ENCODE results near the gene EXOC7.

- no peak for TF ChIP-seq CTCF (IDR thresholded peaks at IDR 0.05)
- TF ChIP-seq POLR2A (IDR thresholded peaks at IDR 0.05), result no peak
These were observed 27.6 kb upstream of the EXOC7 start for GRCh38 chr17:76131051-76131691.
